ENCODE results near the gene SAMD4B. TPM values are rescaled to one million over a fixed set of nuclear protein-coding genes. Genes with fewer than 3 reads are reported as not detected.

The SAMD4B gene
- total RNA-seq, 4 donors from 2014 or later = 79.5 to 212 (median 124) TPM

DNA sequence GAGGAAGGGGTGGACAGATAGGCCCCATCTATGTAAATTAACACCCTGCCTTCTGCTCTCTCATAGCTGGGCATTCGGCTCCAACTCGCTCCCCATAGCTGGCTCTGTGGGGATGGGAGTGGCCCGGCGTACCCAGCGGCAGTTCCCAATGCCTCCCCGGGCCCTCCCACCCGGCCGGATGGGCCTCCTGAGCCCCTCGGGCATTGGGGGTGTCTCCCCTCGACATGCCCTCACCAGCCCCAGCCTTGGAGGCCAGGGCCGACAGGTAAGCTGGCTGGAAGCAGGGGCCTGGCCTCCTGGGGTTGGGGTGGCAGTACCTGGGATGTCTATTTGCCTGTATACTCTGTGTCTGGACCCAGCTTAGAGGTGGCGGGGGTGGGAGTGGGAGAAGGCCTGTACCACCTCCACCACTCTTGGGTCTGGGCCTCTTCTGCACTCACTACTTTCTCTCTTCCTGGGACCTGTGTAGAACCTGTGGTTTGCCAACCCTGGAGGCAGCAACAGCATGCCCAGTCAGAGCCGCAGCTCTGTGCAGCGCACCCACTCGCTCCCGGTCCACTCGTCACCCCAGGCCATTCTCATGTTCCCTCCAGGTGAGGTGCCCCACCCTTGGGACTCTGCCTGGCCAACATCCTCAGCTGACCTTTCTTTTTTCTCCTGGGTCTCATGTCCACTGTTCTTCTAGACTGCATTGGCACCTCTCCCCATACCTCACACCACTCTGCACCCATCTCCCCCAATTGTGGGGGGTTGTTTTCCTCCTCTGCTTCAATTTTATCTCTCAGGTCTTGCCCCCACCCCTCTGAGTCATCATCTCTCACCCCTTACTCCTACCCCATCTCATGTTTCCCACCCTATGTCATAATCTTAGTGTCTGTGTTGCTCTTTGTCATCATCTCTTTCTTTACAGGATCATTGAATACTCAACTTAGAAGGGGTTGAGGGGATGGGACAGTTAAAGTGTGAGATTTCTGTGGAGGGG is 38.6 kb downstream of the SAMD4B start:
- TF ChIP-seq POLR2A (IDR thresholded peaks at IDR 0.05) = no peak
- TF ChIP-seq, protein P1, sequence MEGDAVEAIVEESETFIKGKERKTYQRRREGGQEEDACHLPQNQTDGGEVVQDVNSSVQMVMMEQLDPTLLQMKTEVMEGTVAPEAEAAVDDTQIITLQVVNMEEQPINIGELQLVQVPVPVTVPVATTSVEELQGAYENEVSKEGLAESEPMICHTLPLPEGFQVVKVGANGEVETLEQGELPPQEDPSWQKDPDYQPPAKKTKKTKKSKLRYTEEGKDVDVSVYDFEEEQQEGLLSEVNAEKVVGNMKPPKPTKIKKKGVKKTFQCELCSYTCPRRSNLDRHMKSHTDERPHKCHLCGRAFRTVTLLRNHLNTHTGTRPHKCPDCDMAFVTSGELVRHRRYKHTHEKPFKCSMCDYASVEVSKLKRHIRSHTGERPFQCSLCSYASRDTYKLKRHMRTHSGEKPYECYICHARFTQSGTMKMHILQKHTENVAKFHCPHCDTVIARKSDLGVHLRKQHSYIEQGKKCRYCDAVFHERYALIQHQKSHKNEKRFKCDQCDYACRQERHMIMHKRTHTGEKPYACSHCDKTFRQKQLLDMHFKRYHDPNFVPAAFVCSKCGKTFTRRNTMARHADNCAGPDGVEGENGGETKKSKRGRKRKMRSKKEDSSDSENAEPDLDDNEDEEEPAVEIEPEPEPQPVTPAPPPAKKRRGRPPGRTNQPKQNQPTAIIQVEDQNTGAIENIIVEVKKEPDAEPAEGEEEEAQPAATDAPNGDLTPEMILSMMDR (IDR thresholded peaks at IDR 0.05) = no peak
- Histone ChIP-seq H3K4me3 (replicated peaks in 1 of 3) (no peak overlapping the region), H3K27me3 (no peaks in the 10 kb centered on the region), H3K36me3 (peaks cover 83 to 86% of the 10 kb centered on the region in 2 donors), H3K9me3 (no peaks in the 10 kb centered on the region), H3K27ac (no peak overlapping the region), H3K4me1 (no peaks in the 10 kb centered on the region)
- no peak for DNase-seq
- intact Hi-C loops (cut with DNase I) = no loop called here
- WGBS, 2 donors = 92 to 94% methylated on average over 14 to 15 of the region's 17 CpGs

DNA sequence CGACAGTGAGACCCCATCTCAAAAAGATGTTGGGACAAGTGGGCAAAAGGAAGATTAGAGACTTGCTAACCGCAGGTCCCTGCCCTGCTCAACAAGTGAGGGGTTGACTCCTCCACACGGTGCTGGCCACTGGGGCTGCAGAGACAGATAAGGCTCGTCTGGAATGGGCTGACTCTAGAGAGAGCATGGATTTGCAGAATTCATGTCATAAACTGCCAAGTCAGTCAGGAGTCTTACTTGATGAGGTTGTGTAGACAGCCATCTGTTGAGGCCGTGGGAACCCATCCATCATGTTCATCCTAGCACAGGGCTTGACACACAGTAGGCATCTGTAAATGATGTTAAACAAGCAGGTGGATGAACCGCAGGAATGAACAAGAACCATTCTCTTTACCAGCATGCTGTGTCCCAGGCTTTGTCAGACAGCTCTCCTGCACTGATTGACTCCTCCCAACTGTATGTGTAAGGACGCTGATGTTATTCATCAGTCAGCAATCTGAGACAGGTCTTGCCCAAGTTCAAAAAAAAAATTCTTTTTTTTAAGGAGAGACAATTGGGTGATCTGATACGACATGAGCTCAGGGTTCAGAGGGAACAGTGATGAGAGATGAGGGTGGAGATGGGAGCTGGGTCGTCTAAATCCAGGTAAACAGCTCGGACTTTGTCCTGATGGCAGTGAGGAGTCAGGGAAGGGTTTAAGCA is 39.8 kb downstream of the SAMD4B start:
- no peak for TF ChIP-seq POLR2A (IDR thresholded peaks at IDR 0.05)
- TF ChIP-seq, protein P1 (IDR thresholded peaks at IDR 0.05) = no peak
- H3K4me3 ChIP-seq (replicated peaks in 1 of 3) = no peak overlapping the region

DNA sequence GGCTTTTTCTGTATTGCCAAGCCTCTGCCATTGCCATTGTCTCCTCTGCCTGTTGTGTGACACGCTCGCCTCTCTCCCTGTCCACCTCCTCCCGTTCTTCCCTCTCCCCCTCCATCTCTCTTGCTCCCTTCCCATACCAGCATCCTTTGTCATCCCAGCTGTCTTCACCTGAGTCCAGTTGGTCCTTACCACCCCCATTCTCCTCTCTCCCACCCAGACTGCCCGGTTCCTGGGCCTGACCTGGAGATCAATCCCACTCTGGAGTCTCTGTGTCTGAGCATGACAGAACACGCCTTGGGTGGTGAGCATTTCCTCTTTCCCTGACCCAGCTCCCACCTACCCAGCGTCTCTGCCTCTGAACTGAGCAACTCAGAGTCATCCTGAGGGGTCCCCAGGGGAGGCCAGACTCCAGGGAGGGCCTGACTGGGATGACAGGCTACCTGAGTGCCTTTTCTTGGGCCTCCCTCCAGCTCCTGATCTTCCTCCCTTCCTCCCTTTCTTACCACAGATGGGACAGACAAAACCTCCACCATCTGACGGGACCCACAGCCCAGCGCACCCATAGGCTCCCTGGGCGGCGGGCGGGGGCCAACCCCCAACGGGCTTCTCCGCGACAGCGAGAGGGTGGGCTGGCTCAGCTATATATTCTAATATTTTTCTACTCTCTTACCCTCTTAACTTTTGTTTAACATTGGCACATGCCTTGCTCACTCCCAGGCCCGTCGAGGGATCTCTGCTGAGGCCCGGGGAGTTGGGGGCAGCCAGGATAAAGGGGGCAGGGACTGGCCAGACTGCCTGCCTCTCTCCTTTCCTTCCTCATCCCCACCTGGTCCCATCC is 41.0 kb downstream of the SAMD4B start:
- H3K27ac ChIP-seq = no peak overlapping the region
- DNase-seq = no peak
- intact Hi-C loops (cut with DNase I) = no loop called here
- H3K4me1 ChIP-seq = no peaks in the 10 kb centered on the region
- peaks cover 70 to 85% of the 10 kb centered on the region in 2 donors for H3K36me3 ChIP-seq
- H3K9me3 ChIP-seq = no peaks in the 10 kb centered on the region
- no peak overlapping the region for H3K4me3 ChIP-seq (replicated peaks in 1 of 3)
- TF ChIP-seq POLR2A (IDR thresholded peaks at IDR 0.05) = no peak
- TF ChIP-seq, protein P1 (IDR thresholded peaks at IDR 0.05) = no peak
- 94% methylated on average over 18 of the region's 18 CpGs for WGBS, 2 donors
- no peaks in the 10 kb centered on the region for H3K27me3 ChIP-seq

More for the DNA sequence above, 39.8 kb downstream of the SAMD4B start:
- peaks cover 82 to 86% of the 10 kb centered on the region in 2 donors for H3K36me3 ChIP-seq
- 86 to 87% methylated on average over 9 to 10 of the region's 10 CpGs for WGBS, 2 donors
- no peak overlapping the region for H3K27ac ChIP-seq
- DNase-seq = no peak
- intact Hi-C loops (cut with DNase I) = no loop called here
- H3K27me3 ChIP-seq = no peaks in the 10 kb centered on the region
- H3K9me3 ChIP-seq = no peaks in the 10 kb centered on the region
- H3K4me1 ChIP-seq = no peaks in the 10 kb centered on the region

DNA sequence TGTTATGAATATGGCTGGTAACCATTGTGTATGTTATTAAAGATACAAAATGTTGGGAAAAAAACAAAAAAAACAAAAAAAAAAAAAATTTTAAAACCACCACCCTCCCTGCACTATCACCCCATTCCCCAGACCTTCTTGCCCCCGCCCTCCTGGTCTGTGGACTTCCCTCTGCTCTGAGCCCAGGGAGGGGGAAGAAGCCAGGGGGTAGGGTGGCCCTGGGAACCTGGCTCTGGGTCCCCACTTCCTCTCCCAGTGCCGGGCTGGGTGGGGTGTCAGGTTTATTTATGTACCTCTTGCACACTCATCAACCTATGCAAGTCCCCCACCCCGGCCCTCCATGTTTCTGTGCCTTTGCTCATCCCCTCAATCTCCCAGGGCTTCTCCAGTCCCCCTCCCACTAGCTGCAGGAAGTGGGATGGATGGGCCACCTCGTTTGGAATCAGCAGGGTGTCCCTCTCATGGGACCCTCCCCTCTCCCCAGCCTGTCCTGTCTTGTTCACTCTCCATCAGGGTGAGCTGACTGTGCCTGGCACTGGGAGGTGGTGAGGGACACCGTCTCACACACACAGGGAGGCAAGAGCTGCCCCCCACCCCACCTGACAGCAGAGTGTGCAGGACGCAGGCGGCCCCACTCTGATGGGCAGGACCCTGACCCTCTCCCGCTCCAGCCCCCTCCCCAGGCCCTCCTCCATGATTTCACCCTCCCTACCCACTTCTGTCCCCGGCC is 42.8 kb downstream of the SAMD4B start:
- TF ChIP-seq, protein P1 (IDR thresholded peaks at IDR 0.05) = no peak
- TF ChIP-seq POLR2A (IDR thresholded peaks at IDR 0.05) = no peak
- Histone ChIP-seq H3K36me3 (peaks cover 58 to 72% of the 10 kb centered on the region in 2 donors), H3K27me3 (no peaks in the 10 kb centered on the region), H3K9me3 (no peaks in the 10 kb centered on the region), H3K4me3 (replicated peaks in 1 of 3) (no peak overlapping the region), H3K27ac (no peak overlapping the region), H3K4me1 (peaks cover 3 to 5% of the 10 kb centered on the region in 2 donors)
- intact Hi-C loops (cut with DNase I) = loop anchor here (5.0 kb wide), 1 partner anchor 38 kb away; no protein-coding TSS in a partner anchor
- no peak for DNase-seq
- WGBS, 2 donors = 74 to 77% methylated on average over 8 of the region's 9 CpGs

Measured in thyroid gland (tissue), 4 donors.